ENCODE data around the gene DOK7.

DNA sequence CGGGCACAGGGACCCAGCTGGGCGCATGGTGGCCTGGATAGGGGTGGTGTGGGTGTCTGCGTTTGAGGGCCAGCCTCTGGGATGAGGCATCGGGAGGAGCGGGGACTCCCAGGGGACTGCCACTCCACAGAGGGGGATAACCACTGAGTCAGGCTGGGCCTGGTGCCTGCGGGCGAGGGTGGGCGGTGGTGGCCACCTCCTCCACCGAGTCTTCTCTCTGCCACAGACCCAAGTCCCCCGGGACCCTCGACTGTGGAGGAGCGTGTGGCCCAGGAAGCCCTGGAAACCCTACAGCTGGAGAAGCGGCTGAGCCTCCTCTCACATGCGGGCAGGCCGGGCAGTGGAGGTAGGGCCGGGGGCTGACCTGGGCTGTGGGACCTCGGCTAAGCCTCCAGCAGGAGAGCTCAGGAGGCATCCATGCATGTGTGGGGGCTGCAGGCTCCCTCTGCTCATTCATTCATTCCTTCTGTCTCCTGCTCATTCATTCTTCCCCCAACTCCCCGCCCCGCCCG lies 26.4 kb downstream of the DOK7 start:
- no peak for TF ChIP-seq CTCF (IDR thresholded peaks at IDR 0.05)
- no peak for TF ChIP-seq POLR2A (IDR thresholded peaks at IDR 0.05)

All from body of pancreas (tissue), 4 donors.